GM18858 (cell line): ENCODE measurements around the gene PDE6H.
A peak's percentile ranks its signal among the peaks of the same experiment; 100 is the strongest.

ENCODE experiments used
- ATAC-seq: cut with Tn5 transposase; IDR thresholded peaks from one replicate; pipeline ENCODE4 v1.9.1; 2021; ENCODE audit not compliant: unreplicated experiment

Gene PDE6H

GRCh38 chr12:14968478-14968877 is 4.4 kb upstream of the PDE6H start:
- no peak for ATAC-seq

- ATAC-seq: no peak
These were observed 2.4 kb upstream of the PDE6H start for GRCh38 chr12:14970473-14970872.

GRCh38 chr12:14974633-14975032 is 1.8 kb downstream of the PDE6H start:
- ATAC-seq: no peak

GRCh38 chr12:14975457-14975856 is 2.6 kb downstream of the PDE6H start:
- ATAC-seq: no peak

- ATAC-seq: no peak
These were observed 3.8 kb downstream of the PDE6H start for GRCh38 chr12:14976658-14977057.

GRCh38 chr12:14979468-14979867 is 6.6 kb downstream of the PDE6H start:
- ATAC-seq: no peak

- no peak for ATAC-seq
These were observed 8.2 kb downstream of the PDE6H start for GRCh38 chr12:14981049-14981448.

DNA sequence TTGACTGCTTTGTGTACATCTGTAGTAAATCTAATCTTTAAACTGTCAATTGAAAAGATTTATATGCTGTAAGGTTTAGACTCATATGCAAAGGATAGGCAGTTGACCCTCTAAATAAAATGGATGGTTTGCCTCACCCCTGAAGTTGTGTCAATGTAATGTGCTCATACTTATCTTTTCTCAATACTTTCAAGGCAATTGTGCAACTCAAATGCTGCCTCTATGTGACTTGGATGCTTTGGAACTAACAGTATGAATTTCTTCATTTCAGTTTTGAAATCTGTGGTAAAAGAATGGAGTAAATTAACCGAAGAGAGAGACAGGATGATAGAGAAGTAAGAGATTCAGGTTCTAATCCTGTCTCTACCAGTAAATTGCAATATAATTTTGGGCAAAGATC is 9.7 kb downstream of the PDE6H start:
- no peak for ATAC-seq

- ATAC-seq: no peak
These were observed 10.1 kb downstream of the PDE6H start for GRCh38 chr12:14982991-14983390.

GRCh38 chr12:14984036-14984435 is 11.2 kb downstream of the PDE6H start:
- no peak for ATAC-seq

DNA sequence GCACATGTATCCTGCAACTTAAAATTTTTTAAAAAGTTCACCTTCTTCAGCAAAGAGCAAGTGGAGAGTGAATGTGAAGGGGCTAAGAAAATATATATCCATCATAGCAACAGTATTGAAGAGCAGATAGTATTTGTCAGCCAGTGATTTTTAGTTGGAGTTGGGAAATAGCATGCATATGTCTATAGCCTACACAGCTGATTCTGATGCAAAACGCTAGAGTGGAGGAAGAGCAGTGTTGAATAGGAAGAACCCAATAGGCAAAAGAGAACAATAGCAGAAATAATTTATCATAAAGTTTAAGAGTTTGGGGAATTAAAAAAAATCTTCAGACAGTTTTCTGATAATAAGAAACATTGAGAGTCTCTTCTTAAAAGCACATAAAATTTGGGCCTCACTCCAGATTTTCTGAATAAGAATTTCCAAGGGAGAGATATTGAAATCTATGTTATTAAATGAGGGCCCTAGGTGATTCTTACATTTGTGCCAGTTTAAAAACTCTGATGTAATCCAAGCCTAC is 12.0 kb downstream of the PDE6H start:
- no peak for ATAC-seq

- ATAC-seq: no peak
These were observed 13.6 kb downstream of the PDE6H start for GRCh38 chr12:14986449-14986848.

GRCh38 chr12:14988035-14988434 is 15.2 kb downstream of the PDE6H start:
- no peak for ATAC-seq

GRCh38 chr12:14989790-14990189 is 16.9 kb downstream of the PDE6H start:
- peak; percentile 50 for ATAC-seq

DNA sequence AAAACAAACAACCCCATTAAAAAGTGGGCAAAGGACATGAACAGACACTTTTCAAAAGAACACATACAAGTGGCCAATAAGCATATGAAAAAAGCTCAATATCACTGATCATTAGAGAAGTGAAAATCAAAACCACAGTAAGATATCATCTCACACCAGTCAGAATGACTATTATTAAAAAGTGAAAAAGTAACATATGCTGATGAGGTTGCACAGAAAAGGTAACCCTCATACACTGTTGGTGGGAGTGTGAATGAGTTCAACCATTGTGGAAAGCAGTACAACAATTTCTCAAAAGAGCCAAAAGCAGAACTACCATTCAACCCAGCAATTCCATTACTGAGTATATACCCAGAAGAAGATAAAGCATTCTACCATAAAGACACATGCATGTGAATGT is 18.2 kb downstream of the PDE6H start:
- ATAC-seq: peak; percentile 51

- ATAC-seq: no peak
These were observed 19.8 kb downstream of the PDE6H start for GRCh38 chr12:14992673-14993072.

DNA sequence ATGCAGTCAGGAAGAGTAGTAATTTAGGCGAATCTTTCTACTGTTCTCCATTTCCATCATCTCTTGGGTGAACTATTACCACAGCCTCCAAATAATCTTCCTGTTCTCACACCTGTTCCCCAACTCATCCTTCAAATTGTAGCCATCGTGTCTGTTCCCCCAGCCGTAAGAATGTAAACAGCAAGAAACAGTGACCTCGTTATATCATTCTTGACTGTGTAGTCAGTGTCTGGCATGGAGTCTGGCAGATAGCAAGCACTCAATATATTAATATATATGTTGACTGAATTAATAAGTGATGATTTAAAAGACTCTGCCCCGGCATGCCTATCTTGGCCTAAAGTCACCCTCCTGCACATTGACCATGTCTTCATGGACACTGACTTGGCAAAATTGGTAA is 20.3 kb downstream of the PDE6H start:
- ATAC-seq: no peak

GRCh38 chr12:14993537-14994266 is 20.9 kb downstream of the PDE6H start:
- no peak for ATAC-seq

- no peak for ATAC-seq
These were observed 21.8 kb downstream of the PDE6H start for GRCh38 chr12:14994610-14995009.

DNA sequence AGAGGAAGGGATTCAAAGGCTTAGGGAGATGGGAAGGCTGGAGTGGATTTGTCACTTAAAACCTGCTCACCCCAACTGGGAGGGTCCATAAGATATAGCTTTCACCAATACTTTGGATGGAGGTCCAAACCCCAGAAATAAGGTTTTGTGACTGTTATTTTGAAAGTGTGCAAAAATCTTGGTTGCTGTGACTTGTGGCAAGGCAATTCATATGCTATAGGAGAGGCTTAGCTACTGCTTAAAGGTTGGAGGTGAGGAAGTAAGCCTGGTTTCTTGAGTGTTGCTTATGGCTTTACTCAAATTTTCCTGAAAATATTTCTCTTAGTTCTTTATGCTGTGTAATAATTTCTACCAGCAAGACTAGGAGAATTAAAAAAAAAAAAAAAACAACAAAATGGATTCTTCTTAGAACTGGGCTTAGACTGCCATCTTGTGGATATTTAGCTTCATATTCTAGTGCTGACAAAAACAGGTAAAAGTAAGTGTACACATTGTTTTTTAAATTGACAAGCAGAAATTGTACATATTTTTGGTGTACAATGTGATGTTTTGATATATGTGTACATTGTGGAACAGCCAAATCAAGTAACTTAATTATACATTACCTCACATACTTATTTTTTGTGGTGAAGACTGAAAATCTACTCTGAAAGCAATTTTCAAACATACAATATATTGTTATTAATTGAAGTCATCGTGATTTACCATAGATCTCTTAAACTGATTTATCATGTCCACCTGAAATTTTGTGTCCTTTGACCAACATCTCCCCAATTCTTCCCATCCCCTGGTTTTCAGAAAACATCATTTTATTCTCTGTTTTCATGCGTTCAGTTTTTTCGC is 23.0 kb downstream of the PDE6H start:
- ATAC-seq: no peak

GRCh38 chr12:14997998-14998397 is 25.2 kb downstream of the PDE6H start:
- ATAC-seq: no peak

GRCh38 chr12:14999021-14999694 is 26.3 kb downstream of the PDE6H start:
- no peak for ATAC-seq
